ENCODE data around the gene MAP7D1. TPM values are rescaled to one million over a fixed set of nuclear protein-coding genes. Genes with fewer than 3 reads are reported as not detected.

The MAP7D1 gene
- total RNA-seq, 1 donor, result 114 TPM

DNA sequence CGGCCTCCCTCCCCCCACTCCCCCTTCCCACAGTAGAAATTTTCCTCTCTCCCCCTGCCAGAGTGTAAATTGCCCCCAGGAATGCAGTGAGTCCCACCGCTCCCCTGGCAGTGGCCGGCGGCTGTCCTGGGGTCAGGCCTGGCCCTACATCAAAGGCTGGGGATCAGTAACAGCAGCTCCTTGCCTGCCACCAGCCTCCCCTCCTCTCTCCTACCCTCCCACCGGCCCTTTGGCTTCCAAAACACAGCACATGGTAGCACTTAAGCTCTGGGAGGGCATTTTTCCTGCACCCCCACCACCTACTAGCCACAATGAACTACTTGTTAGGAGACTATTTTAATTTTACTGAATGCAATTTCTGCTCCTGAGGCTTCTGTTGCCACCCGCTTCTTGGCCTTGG is 21.9 kb upstream of the MAP7D1 start:
- no peak for DNase-seq (ENCODE audit: low read depth)
- no peak overlapping the region for H3K4me3 ChIP-seq (ENCODE audit: low read depth, low read length)
- TF ChIP-seq, protein P1, sequence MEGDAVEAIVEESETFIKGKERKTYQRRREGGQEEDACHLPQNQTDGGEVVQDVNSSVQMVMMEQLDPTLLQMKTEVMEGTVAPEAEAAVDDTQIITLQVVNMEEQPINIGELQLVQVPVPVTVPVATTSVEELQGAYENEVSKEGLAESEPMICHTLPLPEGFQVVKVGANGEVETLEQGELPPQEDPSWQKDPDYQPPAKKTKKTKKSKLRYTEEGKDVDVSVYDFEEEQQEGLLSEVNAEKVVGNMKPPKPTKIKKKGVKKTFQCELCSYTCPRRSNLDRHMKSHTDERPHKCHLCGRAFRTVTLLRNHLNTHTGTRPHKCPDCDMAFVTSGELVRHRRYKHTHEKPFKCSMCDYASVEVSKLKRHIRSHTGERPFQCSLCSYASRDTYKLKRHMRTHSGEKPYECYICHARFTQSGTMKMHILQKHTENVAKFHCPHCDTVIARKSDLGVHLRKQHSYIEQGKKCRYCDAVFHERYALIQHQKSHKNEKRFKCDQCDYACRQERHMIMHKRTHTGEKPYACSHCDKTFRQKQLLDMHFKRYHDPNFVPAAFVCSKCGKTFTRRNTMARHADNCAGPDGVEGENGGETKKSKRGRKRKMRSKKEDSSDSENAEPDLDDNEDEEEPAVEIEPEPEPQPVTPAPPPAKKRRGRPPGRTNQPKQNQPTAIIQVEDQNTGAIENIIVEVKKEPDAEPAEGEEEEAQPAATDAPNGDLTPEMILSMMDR (IDR thresholded peaks at IDR 0.05; ENCODE audit: insufficient read depth, low read length), result no peak

DNA sequence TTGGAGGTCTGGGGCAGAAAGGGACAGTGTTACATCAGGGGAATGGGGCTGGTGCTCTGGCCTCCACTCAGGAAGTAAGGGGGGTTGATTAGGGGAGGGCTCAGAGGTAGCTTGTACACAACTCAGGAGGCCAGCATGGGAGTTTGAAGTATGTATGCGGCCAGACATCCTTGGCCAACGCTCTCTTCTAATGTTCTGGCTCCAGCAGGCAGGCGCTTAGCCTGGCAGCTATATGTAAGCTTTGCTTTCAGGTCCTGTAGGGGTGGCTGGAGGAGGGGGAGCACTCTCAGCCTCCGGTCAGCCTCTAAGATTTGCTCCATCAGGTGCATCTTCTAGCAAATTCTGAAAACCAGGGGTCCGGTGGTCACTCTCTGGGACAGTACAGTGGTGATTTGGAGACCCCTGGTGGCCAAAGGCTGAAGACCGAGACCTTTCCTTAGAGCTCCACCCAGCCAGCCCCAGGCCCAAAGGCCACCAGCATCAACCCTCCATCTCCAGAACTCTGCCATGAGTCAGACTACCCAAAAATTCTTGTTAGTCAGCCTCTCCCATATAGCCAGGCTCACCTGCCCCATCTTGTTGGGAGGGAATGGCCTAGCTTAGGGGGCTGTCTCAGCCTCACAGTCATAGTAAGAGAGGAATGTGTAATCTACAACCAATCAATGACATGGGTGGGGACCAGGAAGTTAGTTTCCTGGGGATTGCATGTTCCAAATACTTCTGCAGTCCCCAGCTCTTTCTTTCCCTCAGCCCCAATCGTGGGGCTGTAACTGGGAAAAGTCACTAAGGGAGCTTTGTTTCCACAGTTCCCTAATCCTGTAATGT is 21.2 kb upstream of the MAP7D1 start:
- TF ChIP-seq, protein P1 (IDR thresholded peaks at IDR 0.05; ENCODE audit: insufficient read depth, low read length), result peak; percentile 79
- peak; percentile 89 for DNase-seq (ENCODE audit: low read depth)

DNA sequence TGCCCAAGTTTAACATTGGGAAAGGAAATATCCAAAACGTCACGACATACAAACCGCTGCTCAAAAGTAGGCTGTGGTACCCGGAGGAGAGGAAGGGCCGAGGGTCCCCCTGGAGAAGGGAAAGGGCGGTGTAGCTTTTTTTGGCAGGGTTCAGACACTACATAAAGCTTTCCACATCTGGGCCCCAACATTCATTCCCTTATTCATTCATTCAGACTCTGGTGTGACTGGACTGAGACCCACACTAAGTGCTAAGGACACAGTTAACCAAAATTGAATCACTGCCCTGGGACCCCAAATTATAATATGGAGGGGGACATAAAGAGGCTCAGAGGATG is 20.7 kb upstream of the MAP7D1 start:
- TF ChIP-seq, protein P1 (IDR thresholded peaks at IDR 0.05; ENCODE audit: insufficient read depth, low read length), result no peak
- DNase-seq (ENCODE audit: low read depth), result no peak
- no peak overlapping the region for H3K4me3 ChIP-seq (ENCODE audit: low read depth, low read length)

More for the DNA sequence above, 21.2 kb upstream of the MAP7D1 start:
- H3K4me3 ChIP-seq (ENCODE audit: low read depth, low read length), result no peak overlapping the region

DNA sequence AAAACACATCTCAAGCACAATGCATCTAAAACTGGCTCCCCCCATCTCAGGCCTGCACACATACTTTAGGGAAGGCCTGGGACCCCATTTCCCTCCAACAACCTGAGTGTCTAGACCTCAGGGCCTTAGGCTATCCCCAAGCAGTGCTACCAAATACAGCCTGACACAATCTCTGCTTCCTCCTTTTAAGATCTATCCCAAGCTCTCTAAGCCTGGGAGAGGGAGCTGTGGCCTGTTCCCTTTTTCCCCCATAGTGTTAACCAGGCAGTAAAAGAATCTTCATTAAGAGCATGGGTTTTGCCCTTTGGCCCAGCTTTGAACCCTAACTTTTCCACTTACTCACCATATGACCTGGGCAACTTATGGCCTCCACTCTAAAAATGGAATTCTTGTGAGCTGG is 20.2 kb upstream of the MAP7D1 start:
- H3K4me3 ChIP-seq (ENCODE audit: low read depth, low read length), result no peak overlapping the region
- TF ChIP-seq, protein P1 (IDR thresholded peaks at IDR 0.05; ENCODE audit: insufficient read depth, low read length), result no peak
- DNase-seq (ENCODE audit: low read depth), result no peak

DNA sequence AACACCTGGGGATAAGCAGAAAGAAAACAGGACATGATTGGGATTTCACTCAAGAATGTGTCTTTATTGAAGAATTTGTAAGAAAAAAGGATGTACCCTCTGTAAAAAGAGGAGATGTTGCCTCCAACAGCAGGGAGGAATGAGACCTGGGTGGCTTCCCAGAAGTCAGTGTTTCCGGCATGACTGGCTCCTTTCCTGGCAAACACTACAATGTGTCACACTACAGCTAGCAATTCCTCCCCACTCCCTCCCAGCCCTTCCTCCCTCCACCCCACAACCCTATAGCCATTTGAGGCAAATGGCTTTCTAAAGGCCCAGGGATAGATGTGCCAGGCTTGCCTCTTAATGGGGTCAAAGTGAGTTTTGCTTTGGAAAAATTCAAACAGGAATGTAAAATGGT is 19.4 kb upstream of the MAP7D1 start:
- TF ChIP-seq, protein P1 (IDR thresholded peaks at IDR 0.05; ENCODE audit: insufficient read depth, low read length), result no peak
- peak; percentile 94 for DNase-seq (ENCODE audit: low read depth)
- H3K4me3 ChIP-seq (ENCODE audit: low read depth, low read length), result no peak overlapping the region

DNA sequence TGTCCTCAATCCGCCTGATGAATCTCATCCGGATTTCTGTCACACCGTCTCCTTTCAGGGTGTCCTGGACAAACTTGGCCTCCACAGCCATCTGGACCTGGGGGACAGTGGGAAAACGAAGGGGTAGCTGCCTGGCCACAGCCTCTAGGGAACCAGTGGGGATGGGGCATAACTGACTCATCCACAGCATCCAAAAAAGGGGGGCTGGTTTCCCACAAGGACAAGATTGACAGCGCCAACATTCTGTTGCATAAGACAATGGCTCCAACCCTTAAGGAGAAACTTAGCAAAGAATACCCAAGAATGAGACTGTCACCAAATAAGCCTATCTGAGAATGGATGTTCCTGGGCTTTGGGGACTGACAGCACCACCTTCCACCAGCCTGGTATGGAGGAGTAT is 18.7 kb upstream of the MAP7D1 start:
- TF ChIP-seq, protein P1 (IDR thresholded peaks at IDR 0.05; ENCODE audit: insufficient read depth, low read length), result no peak
- DNase-seq (ENCODE audit: low read depth), result no peak
- no peak overlapping the region for H3K4me3 ChIP-seq (ENCODE audit: low read depth, low read length)

DNA sequence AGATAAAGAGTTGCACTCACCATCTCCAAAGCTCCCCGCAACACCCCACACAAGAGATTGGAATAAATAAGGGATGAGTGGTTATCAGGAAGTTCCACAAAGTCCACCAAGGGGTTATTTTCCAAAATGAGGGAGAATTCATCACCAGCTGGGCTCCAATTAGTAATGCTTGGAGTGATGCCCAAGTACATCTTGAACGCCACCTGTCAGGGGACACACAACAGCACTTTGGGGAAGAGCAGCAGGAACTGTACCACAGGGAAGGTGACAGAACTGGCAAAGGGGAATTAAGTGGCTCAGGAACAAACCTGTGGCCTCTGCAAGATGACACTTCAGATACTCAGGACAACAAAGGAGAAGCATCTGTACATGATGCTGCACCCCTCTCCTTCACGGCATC is 18.2 kb upstream of the MAP7D1 start:
- H3K4me3 ChIP-seq (ENCODE audit: low read depth, low read length), result no peak overlapping the region
- TF ChIP-seq, protein P1 (IDR thresholded peaks at IDR 0.05; ENCODE audit: insufficient read depth, low read length), result no peak
- DNase-seq (ENCODE audit: low read depth), result no peak

Measured in fibroblast of the aortic adventitia (primary cell).